ENCODE data around the gene CD79B.

- no peak for TF ChIP-seq SUZ12 (IDR thresholded peaks at IDR 0.05; ENCODE audit: extremely low read depth, insufficient read depth, insufficient read length)
- TF ChIP-seq YY1 (IDR thresholded peaks at IDR 0.05; ENCODE audit: insufficient read depth, insufficient read length): no peak
- TF ChIP-seq ZNF274 (IDR thresholded peaks at IDR 0.05; ENCODE audit: low read depth, low read length): no peak
Observed at GRCh38 chr17:63881935-63882601, 50.1 kb downstream of the CD79B start, which contains the start of gene GH2.

All from NT2/D1 (cell line).